Measurements from ENCODE around the gene RAPGEF4. TPM values are rescaled to one million over a fixed set of nuclear protein-coding genes. Genes with fewer than 3 reads are reported as not detected.
"Not testable (repeated sequence)": the region's sequence is repeated elsewhere in the genome, so short reads cannot be mapped to it uniquely, and the experiment has no call there.

Gene RAPGEF4
- polyA plus RNA-seq, 4 donors, result 8.5 to 11.6 (median 10.2) TPM

DNA sequence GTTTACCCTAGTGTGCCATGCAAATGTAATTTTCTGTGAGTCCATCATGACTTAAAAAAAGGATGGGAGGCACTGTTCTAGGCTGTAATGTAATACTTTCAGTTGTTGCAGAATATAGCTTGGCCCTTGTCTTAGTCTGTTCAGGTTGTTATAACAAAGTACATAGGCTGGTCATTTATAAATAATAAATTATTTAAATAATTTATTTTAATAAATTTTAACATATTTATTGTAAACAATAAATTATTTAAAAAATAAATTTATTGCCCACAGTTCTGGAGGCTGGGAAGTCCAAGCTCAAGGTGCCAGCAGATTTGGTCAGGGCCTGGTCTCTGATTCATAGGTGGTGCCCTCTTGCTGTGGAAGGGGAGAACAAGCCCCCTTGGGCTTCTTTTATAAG, 35.2 kb downstream of the RAPGEF4 start:
- no peak for DNase-seq (ENCODE audit: low read depth in 4 of 4, low spot score in 2 of 4)

DNA sequence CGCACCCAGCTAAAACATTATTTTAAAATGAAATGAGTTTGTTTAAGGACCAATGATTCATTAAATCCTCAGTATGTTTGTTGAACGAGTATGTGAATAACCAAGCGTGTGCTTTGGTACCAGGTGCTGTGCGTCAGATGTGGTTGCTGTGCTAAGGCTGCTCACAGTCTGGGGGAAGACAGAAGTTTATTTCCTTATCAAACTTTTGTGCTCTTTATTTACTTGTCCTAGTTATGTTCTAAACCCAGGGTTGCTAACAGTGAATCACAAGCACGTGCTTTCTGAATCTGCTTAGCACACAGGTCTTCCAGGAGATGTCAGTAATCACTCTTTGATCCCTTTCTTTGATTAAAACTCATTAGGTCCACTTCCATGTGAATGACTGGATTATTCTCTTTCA, 37.0 kb downstream of the RAPGEF4 start:
- no peak for DNase-seq (ENCODE audit: low read depth in 4 of 4, low spot score in 2 of 4)

DNA sequence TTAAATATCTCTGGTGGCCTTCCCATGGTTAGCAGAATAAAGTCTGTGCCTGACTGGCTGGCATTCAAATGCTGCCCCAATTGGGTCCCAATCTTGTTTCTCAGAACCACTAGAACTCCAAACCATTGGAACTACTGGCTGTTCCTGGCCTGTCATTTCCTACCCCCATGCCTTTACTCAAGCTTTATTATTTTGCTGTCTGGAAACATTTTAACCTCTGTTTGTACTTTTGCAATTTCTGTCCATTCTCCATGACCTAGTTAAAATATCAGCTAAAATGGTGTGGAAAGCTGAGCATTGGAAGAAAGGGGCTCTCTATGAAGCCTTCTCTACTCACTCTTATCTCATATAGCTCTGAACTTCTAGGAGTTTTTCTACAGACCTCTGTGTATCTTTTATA, 38.7 kb downstream of the RAPGEF4 start:
- DNase-seq (ENCODE audit: low read depth in 4 of 4, low spot score in 2 of 4), result no peak

DNA sequence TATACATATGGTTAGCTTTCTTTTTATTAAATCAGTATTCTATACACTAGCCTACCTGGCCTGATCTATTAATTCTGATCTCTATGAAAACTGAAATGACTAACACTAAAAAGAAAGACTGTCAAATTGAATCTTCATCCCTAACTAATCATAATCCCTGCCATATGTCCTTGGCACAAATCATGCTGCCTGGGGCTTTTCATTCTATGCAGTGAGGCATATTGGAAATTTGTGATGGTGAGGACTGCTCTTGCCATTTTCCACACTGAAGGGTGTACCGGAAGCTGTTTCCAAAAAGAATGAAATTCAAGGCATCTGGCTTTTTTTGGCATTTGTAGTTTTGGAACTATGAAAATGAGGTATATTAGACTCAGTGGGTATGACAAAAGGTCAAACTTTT, 39.7 kb downstream of the RAPGEF4 start:
- DNase-seq (ENCODE audit: low read depth in 4 of 4, low spot score in 2 of 4), result no peak

DNA sequence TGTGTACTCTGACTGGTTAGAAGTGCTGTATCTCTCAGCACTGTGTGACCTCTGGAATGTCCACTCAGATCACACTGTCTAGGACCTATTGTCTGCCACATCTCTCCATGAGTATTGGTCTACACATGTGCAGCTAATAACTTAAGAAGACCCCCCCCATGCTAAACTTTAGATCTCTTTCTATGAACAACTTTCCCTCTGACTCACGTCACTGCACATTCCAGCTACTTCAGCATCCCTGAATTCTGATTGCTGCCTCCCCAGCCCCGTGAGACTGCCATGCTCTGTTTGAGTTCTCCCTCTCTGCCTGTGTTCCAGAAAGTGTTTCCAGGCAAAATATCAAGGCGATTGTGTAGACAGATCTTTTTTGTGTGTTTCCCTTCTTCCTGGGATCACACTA, 41.8 kb downstream of the RAPGEF4 start:
- no peak for DNase-seq (ENCODE audit: low read depth in 4 of 4, low spot score in 2 of 4)

DNA sequence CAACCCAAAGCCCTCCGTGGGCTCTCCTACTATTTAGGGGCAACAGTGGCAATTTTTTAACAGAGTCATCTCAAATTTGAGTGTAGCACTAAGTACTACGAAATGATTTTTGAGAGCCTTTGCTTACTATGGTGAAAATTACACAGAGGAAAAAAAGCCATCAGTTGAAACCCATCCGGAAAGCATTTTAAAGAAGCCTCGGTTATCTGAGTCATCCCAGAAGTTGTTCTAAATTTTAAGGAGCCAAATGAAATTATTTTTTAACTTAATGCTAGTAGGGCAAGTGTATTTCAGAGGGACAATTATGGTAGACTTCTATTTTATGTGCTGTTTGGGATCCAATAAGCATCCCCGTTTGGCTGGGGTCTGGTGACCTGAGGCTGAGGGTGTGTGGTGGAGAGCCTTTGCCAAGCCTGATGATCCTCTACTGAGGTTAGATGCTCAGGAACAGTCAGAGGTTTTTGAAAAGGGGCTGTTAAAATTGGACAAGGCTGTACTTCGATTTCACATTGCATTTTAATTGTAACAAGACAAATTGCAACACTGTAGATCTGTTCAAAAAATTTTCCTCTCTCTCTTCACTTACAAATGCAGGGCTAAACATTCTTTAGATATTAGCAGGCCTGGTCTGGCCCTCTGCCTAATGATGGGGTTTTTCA, 47.0 kb downstream of the RAPGEF4 start:
- DNase-seq (ENCODE audit: low read depth in 4 of 4, low spot score in 2 of 4), result no peak

DNA sequence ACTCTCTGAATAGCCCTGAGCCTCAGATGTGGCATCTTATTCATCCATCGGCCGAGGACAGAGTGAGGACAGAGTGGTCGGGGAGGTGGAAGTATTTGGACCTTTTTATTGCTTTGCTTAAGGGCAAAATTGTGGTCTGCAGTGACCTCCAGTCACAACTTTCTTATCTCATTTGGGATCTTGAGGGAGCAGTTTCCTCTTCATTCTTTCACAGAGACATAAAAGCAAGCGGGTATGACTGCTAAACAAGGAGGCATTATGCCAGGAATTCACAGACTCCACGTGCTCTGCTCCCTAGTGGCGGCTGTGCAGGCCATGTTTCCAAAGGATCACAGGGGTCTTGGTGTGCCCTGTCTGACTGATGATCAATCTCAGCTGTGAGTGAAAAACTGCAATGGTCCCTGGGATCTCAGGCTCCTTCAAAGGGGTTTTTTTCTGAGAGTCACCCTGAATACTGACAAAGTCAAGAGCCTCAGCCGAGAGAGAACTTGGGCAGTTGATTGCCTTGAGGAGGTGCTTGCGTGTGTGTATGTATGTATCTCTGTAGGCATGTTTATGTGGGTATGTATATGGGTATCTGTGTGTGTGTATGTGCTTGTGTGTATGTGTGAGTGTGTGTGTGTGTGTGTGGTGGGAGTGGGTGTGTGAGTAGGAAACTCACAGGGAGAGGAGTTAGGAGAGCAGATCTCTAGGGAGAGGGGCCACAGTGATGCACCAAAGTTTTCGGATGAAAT, 47.7 kb downstream of the RAPGEF4 start:
- peak in 1 of 4 donors; percentile 14 for DNase-seq (ENCODE audit: low read depth in 4 of 4, low spot score in 2 of 4)

DNA sequence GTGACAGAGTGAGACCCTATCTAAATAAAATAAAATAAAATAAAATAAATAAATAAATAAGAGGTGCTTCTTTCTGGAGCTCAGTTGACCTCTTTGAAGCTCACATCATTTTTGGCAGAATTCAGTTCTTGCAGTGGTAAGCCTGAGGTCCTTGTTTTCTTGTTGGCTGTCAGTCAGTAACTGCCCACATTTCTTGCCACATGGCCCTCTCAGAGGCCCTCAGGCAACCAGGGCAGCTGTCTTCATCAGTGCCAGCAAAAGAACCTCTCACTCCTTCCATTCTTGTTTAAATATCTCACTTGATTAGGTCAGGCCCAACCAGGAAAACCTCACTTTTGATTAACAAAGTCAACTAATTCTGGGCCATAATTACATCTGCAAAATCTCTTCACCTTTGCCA, 53.2 kb downstream of the RAPGEF4 start:
- no peak for DNase-seq (ENCODE audit: low read depth in 4 of 4, low spot score in 2 of 4)

DNA sequence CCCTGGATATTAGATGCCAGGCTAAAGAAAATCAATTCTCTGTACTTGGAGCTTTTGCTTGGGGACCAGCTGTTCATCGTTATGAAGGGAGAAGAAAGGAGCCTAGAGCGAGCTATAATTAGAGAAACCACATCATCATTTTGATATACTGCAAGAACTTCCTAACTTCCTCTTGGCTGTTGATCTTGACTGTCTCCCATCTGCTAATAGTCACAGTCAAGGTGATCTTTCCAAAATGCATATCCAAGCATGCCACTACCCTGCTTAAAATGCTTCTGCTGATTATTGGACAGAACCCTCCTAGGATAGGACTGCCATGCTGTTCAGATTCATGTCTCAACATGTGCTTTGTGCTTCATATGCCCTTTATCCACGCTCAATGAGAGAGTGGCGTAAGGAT, 54.8 kb downstream of the RAPGEF4 start:
- no peak for DNase-seq (ENCODE audit: low read depth in 4 of 4, low spot score in 2 of 4)

DNA sequence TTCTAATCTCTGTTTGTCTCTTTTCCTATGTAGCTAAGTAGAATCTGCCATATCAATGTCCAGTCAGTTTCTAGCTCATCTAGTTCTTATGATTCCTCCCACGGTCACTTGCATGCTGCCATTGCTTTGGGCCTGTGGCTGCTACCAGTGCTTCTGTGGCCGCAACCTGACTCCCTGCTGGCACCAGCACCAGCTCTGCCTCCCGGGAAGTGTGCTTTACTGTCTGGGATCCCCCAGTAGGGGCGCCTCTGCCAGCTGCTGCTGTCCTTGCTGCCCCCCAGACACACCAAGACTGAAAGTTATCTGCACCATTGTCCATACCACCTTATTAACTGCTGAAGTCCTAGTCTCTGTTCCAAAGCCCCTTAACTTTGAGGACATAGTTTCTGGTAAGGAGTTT, 56.3 kb downstream of the RAPGEF4 start:
- no peak for DNase-seq (ENCODE audit: low read depth in 4 of 4, low spot score in 2 of 4)

DNA sequence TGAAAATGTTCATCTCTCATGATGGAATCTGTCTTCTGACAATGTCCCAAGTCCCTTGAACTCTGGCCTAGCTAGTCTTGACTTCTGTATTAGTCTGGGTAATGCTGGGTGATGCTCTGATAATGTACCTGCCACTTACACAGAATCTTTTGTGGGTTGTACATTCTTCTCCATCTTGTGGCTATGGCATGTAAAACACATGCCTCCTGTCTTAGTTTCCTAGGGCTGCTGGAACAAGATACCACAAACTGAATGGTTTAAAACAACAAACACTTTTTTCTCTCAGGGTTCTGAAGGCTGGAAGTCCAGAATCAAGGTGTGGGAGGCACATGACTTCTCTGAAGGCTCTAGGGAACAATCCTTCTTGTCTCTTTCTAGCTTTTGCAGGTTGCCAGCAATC, 57.1 kb downstream of the RAPGEF4 start:
- DNase-seq (ENCODE audit: low read depth in 4 of 4, low spot score in 2 of 4), result no peak

DNA sequence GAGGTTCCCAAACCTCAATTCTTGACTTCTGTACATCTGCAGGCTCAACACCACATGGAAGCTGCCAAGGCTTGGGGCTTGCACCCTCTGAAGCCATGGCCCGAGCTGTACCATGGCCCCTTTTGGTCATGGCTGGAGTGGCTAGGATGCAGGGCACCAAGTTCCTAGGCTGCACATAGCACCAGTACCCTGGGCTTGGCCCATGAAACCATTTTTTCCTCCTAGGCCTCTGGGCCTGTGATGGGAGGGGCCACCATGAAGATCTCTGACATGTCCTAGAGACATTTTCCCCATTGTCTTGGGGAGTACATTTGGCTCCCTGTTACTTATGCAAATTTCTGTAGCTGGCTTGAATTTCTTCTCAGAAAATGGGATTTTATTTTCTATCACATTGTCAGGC, 67.7 kb downstream of the RAPGEF4 start:
- not testable (repeated sequence) for DNase-seq (ENCODE audit: low read depth in 4 of 4, low spot score in 2 of 4)

DNA sequence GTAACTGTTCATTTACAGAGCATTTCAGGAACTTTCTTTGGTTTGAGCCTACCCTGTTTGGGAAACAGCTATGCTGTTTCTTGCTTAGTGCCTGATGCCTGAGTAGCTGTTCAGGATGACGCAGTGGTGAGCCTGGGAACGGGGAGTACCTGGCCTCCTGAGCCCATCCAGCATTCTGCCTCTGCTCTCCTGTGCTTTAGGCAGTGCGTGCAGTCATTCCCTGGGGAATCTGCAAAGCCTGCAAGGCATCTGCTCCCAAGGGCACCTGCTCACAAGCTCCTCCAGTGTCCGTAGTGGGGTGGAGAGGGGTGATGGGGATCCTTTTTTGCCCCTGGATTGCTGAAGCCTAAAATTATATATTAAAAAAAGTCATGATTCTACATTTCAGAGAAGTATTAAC, 68.8 kb downstream of the RAPGEF4 start:
- DNase-seq (ENCODE audit: low read depth in 4 of 4, low spot score in 2 of 4), result no peak

DNA sequence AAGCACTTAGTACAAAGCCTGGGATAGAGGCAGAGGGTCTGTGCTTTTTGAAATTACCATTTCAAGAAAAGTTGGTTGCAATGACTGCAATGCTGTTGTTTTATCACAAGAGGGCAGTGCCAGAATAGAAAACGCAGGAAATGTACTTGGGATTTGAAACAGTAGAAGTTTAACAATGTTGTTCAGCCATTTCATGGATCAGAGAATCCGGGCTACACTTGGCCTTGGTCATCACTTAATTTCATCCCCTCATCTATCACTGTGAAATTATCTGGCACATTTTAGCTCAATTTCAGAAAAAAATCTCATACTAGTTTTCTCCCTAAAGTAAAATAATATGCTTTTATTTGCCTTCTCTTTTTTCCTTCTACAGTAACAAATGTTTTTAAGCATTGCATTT, 70.8 kb downstream of the RAPGEF4 start:
- peak in 3 of 4 donors; percentile 35 to 44 (median 36) for DNase-seq (ENCODE audit: low read depth in 4 of 4, low spot score in 2 of 4)

DNA sequence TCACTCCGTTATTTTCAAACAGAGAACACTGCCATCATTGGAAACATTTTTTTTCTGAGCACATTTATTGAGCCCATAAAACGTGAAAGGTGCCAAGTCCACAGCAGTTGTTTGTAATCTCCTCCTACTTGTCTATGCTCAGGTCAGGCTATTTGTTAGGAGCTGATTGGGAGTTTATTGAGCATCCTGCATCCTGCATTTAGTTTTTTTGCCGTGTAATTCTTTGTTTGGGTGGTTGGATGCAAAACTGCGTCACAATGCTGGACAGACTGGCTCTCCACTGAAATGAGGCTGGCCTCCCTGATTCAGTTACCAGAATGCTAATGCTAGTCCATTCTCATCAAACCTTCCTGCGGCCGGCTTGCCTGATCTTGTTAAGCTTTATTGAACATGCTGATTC, 71.4 kb downstream of the RAPGEF4 start:
- peak in 1 of 4 donors; percentile 10 for DNase-seq (ENCODE audit: low read depth in 4 of 4, low spot score in 2 of 4)

DNA sequence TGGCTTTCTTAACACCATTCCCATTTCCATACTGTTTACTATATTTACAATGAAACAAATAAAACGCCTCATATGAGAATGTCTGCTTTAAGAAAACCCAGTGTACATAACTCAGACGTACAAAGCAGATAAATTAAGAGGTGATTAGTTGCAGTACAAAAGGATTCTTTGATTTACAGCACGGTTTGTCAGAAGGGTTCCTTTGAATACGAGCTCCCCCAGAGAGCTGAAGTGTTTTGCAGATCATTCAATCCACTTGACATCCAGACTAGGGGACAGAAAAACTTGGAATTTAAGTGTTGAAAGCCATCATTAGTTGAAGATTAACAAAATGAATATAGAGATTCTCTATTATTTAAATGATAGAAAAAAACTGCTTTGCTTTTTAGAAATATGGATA, 72.5 kb downstream of the RAPGEF4 start:
- DNase-seq (ENCODE audit: low read depth in 4 of 4, low spot score in 2 of 4), result no peak

DNA sequence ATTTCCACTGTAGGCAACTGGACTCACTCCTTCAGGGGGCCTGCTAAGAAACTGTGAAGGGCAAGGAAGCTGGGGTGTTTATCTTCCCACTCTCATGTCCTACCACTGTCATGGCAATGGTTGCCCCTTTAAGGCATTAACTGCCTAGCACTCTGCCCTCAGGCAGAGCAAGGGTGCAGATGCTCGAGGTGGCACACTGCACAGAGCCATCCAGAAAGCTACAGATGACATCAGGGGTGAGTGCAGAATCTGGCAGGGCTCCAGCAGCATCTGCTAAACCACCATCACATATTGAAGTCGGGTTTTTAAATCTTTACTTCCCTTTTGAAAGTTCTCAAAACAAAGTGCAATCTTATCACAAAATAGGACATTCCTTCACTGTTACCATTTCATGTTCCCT, 75.4 kb downstream of the RAPGEF4 start:
- DNase-seq (ENCODE audit: low read depth in 4 of 4, low spot score in 2 of 4), result no peak

DNA sequence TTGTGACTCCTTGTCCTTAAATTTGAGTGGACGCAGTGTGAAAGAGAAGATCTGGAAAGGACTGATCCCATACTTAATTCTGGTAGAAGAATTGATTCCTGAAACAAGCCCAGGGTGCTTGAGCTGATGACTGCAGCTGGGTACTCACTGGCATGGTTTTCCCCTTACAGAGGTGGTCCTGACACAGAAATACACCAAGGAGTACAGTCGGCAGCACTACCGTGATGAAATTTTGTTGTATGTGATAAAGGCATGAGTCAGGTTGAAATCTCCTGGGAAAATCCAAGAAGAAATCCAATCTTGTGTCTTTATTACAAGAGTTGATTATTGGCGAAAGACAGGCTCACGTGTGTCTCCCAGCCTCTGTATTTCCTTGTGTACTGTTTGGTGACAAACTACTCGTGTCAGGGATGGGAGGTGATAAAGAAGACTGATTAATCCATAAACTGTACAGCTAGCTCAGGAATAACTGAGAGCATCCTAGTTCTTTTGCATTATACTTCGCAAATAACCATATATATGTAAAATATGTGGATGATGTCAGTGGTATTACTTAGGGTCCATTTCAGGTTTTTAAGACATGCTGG, 76.6 kb downstream of the RAPGEF4 start:
- DNase-seq (ENCODE audit: low read depth in 4 of 4, low spot score in 2 of 4), result no peak

DNA sequence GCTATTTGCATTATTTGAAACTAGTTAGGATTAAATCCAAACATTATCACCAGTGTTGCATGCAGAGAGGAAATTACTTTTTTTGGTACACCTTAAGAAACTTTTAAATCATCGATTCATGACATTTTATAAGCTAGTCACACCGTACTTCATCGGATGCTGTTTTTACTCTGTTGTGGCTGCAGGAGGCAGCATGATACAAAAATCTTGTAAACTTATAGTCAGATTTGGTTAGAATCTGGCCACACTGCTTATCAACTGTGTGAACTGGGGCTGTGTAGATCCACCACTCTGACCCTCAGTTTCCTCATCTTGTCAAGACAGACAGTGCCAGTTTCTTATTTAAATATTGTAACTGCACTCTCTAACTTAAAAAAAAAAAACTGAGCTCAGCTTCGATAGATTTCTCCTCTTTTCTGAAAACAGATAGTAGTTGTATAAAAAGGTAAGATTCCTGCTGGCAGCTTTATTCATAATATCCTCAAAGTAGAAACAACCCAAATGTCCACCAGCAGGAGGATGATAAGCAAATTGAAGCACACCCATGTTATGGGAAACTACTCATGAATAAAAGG, 77.8 kb downstream of the RAPGEF4 start:
- DNase-seq (ENCODE audit: low read depth in 4 of 4, low spot score in 2 of 4), result no peak

DNA sequence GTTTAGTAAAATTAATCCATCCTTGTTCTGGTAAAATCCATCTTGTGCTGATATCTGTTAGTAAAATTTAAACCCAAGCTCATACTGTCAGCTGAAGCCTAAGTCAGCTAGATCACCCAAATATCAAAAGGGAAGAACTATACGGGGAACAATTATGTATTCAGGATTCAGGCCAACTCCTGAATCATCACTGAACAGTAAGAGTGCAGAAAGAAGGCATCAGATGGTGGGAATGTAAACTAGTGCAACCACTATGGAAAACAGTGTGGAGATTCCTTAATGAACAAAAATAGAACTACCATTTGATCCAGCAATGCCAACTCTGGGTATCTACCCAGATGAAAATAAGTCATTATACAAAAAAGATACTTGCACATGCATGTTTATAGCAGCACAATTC, 81.8 kb downstream of the RAPGEF4 start:
- DNase-seq (ENCODE audit: low read depth in 4 of 4, low spot score in 2 of 4), result no peak

DNA sequence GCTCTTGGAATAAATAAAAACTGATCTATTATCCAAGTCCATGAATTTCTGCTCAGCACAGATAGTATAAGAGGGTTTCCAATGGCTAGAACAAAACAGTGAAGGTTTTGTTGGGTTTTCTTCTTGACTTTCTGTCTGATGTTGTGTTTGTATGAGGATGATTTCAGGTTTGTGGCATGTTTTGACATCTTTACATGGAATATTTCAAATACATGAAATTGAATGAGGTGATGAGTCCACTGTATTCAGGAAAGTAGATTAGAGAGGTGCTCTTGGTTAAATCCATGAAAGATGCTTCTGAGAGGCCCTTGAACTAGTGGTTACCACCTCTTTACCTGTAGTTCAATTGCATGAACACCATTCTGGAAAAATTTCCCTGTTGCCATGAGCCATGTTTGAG, 84.3 kb downstream of the RAPGEF4 start:
- no peak for DNase-seq (ENCODE audit: low read depth in 4 of 4, low spot score in 2 of 4)
